Muscle of leg (tissue), 11 donors: Measurements from ENCODE around the gene PTPN21. TPM values are rescaled to one million over a fixed set of nuclear protein-coding genes. Genes with fewer than 3 reads are reported as not detected.

Source experiments
- DNase-seq: peaks from one replicate; pipeline ENCODE4 v3.0.0; 2013
- H3K27ac ChIP-seq: one replicate; pipeline ENCODE4 v1.5.1; 2013; ENCODE audit warnings: mild to moderate bottlenecking, low read length, control low read depth
- H3K27me3 ChIP-seq: one replicate; pipeline ENCODE4 v1.6.1; 2013; ENCODE audit warnings: low read length; ENCODE audit not compliant: control insufficient read depth, insufficient read depth
- H3K36me3 ChIP-seq: one replicate; pipeline ENCODE4 v1.6.1; 2013; ENCODE audit warnings: low read length; ENCODE audit not compliant: control insufficient read depth, insufficient read depth
- H3K4me1 ChIP-seq: one replicate; pipeline ENCODE4 v1.6.1; 2013; ENCODE audit warnings: low read length; ENCODE audit not compliant: control insufficient read depth, insufficient read depth
- H3K4me3 ChIP-seq: one replicate; pipeline ENCODE4 v1.5.1; 2013; ENCODE audit warnings: low read length, control low read depth
- H3K9me3 ChIP-seq: replicated peaks from 2 replicates; pipeline ENCODE4 v1.6.1; 2013; ENCODE audit warnings: low read depth, low read length; ENCODE audit not compliant: control insufficient read depth
- WGBS: methylation state at CpG from one replicate; pipeline ENCODE4 v1.1.5; 2013; ENCODE audit warnings: missing lambda C conversion rate; ENCODE audit not compliant: insufficient coverage; 5-methylcytosine and 5-hydroxymethylcytosine counted together
- polyA plus RNA-seq, 8 donors: library from polyadenylated mRNA; unstranded; fragments of 120-200 nt; gene quantifications; one replicate each; pipeline versions ENCODE4 v1.2.1 to v1.2.3, GENCODE V29; 2013; ENCODE audit warnings: inconsistent platforms in 1 of 8, low replicate concordance in 1 of 8; ENCODE audit not compliant: insufficient read length in 8 of 8, insufficient read depth in 1 of 8
- total RNA-seq: library from RNA; stranded (reverse); fragments of 120-200 nt; gene quantifications from one replicate; pipeline ENCODE4 v1.2.4, GENCODE V29; 2013

PTPN21 gene
- total and polyA plus RNA-seq, 9 donors = 23.9 to 60.2 (median 46.4) TPM

DNA sequence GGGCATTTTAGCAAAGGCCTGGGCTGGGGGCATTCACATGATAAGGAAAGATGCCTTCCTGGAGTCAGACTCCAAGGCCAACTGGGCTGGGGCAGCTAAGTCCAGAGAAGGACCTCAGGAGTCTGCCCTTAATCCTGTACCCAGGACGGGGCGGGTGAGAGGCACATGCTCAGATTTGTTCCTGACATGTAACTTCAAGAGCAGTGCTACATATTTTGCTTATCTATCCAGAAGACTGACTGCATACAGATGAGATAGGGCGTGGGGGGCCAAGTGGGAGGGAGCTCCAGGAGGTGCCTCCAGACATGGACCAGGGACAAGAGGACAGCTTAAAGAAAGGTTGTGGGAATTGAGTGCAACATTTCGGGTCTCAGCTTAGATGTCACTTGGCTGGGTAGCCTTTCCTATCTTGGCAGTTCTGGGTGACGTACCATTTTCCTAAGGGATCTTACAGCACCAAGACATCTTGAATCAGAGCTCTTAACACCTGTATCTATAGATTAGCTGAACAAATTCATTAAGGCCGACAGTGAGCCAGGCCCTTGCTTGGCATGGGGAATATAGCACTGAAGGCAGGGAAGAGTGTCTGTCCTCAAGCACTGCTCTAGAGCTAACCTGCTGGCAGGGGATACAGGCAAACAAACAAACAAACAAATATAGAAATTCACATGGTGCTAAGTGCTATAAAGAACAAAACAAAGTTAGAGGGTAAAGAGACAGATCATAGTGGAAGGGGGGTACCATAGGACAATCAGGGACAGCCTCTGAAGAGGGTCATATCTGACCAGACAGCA, 61.2 kb downstream of the PTPN21 start:
- Histone ChIP-seq H3K36me3 (peaks cover 54% of the 10 kb centered on the region), H3K27me3 (no peaks in the 10 kb centered on the region), H3K9me3 (no peaks in the 10 kb centered on the region), H3K4me3 (no peak overlapping the region), H3K4me1 (no peaks in the 10 kb centered on the region), H3K27ac (no peak overlapping the region)
- 100% methylated on average over 2 of the region's 6 CpGs for WGBS
- no peak for DNase-seq

DNA sequence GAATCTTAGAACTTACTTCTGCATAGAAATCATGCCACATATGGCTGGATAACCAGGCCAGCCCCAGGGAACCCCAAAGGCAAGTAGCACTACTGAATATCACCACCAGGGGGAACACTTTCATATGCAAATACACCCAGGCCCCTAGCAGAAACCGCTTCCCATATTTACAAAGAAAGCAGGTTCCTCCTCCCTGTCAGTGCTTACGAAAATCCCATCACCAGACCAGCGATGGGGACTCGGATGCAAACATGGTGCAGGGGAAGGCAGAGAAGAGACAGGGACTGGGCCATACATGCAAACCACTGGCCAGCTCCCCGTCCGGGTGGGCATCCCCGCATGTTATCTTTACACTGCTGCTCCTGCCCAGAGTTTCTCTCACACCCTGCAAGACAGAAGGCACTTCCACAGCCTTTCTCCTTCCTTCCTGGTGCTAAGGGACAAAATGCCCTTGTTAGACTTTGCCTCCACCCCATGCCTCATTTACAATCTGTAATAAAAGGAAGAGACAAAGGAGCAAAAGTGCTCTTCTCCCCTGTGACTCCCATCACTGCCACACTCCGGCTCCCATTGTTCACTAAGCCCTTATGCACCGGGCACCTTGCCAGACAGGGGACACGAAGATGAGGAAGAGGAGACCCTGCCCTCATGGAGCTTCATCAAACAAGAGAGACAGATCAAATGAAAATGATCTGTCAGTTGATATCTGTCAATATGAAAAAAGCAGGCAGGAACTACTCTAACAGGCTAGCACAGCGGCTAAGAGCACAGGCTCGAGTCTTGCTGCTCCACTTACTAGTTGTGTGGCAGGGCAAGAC, 62.3 kb downstream of the PTPN21 start:
- Histone ChIP-seq H3K36me3 (peaks cover 57% of the 10 kb centered on the region), H3K4me1 (no peaks in the 10 kb centered on the region), H3K9me3 (no peaks in the 10 kb centered on the region), H3K27ac (no peak overlapping the region), H3K27me3 (no peaks in the 10 kb centered on the region), H3K4me3 (no peak overlapping the region)
- peak; percentile 78 for DNase-seq
- 78% methylated on average over 3 of the region's 12 CpGs for WGBS

DNA sequence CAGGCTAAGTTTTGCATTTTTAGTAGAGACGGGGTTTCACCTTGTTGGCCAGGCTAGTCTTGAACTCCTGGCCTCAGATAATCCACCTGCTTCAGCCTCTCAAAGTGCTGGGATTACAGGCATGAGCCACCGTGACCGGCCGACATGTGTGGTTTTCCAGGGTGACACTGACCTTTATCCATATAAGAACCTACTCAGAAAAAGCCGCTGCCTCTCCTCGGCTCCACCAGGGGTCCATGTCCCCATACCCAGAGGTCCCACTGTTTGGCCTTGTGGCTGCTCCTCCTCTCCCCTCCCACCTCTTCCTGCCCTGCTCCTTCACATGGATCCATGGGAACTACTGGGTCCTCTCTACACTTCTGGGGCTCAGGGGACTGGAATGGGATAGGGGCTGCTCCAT, 64.6 kb downstream of the PTPN21 start:
- Histone ChIP-seq H3K4me1 (no peaks in the 10 kb centered on the region), H3K4me3 (no peak overlapping the region), H3K27me3 (no peaks in the 10 kb centered on the region), H3K27ac (no peak overlapping the region), H3K9me3 (no peaks in the 10 kb centered on the region), H3K36me3 (peaks cover 53% of the 10 kb centered on the region)
- no peak for DNase-seq
- WGBS = 96% methylated on average over 6 of the region's 6 CpGs

DNA sequence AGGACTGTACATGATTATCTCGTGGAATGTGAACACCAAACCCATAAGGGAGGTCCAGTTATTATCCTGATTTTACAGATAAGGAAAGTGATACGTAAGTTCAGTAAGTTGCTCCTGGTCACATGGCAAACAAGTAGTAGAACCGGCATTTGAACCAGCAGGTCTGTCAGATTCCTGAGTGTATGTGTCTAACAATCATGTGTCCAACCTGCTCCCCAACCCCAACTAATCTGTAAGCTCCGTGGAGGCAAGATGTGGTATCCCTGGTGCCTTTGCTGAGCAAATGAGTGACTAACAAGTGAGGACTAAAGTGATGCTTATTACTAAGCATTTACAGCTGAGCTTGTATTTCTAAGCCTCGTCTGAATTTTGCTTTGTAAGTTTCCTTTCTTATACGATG, 65.9 kb downstream of the PTPN21 start:
- no peak overlapping the region for H3K27ac ChIP-seq
- H3K36me3 ChIP-seq = peaks cover 53% of the 10 kb centered on the region
- no peak for DNase-seq
- no peaks in the 10 kb centered on the region for H3K27me3 ChIP-seq
- H3K9me3 ChIP-seq = no peaks in the 10 kb centered on the region
- 100% methylated on average over 1 of the region's 6 CpGs for WGBS
- H3K4me1 ChIP-seq = no peaks in the 10 kb centered on the region
- H3K4me3 ChIP-seq = no peak overlapping the region

DNA sequence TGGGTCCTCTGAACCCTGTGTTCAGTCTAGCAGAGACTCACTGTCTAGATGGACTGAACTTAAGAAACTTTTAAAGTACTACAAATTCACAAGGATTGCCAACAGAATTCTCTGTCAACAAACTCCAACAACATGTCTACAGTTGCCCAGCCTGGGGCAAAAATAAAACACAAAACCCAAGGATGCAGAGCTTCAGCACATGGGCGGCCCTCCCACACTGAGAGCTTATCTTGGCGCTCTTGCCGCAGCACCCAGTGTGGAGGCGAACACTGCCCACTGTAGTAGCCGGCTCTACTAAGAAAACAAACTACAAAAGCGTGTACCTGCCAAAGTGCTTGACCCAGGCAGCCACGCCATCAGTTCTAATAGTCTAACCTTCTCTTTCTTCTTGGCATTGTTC, 66.7 kb downstream of the PTPN21 start:
- WGBS = 91% methylated on average over 7 of the region's 7 CpGs
- Histone ChIP-seq H3K4me1 (no peaks in the 10 kb centered on the region), H3K27ac (no peak overlapping the region), H3K4me3 (no peak overlapping the region), H3K27me3 (no peaks in the 10 kb centered on the region), H3K9me3 (no peaks in the 10 kb centered on the region), H3K36me3 (peaks cover 57% of the 10 kb centered on the region)
- DNase-seq = no peak

DNA sequence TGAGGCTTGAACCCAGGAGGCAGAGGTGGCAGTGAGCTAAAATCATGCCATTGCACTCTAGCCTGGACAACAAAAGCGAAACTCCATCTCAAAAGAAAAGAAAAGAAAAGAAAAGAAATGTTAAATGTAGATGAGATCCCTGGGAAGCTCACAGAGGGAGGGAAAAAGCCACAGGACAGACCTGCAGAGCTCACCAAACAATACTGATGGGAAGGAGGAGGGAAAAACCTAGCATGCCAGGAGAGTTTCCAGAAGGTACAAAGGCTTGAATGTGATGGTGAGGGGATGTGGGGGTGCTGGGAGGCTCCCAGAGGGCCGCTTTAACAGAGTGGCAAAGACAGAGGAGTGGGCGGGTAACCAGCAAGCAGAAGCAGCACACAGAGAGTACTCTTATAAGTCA, 72.3 kb downstream of the PTPN21 start:
- WGBS = 100% methylated on average over 3 of the region's 3 CpGs
- DNase-seq = no peak
- no peak overlapping the region for H3K27ac ChIP-seq
- no peak overlapping the region for H3K4me3 ChIP-seq
- no peaks in the 10 kb centered on the region for H3K9me3 ChIP-seq
- no peaks in the 10 kb centered on the region for H3K4me1 ChIP-seq
- peaks cover 69% of the 10 kb centered on the region for H3K36me3 ChIP-seq
- no peaks in the 10 kb centered on the region for H3K27me3 ChIP-seq

DNA sequence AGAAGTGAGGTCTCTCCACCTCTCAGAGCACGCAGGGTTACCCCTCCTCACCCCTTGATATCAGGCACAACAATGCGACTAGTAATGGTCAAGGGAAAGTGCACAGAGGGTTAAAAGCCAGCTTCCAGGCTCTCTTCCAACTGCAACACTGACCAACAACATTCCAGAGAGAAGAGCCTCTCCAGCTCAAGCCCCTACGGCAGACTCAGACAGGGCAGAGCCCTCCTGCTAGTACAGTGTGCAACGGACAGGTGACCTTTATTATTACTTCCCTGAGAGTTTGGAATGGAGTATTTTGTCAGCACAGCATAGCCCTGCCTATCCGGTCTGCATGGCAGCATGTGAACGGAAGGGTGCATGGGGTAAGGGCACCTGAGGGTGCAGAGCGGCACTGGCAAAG, 73.0 kb downstream of the PTPN21 start:
- H3K27me3 ChIP-seq = no peaks in the 10 kb centered on the region
- no peaks in the 10 kb centered on the region for H3K9me3 ChIP-seq
- H3K4me1 ChIP-seq = no peaks in the 10 kb centered on the region
- H3K27ac ChIP-seq = no peak overlapping the region
- DNase-seq = no peak
- 67% methylated on average over 6 of the region's 7 CpGs for WGBS
- no peak overlapping the region for H3K4me3 ChIP-seq
- H3K36me3 ChIP-seq = peaks cover 71% of the 10 kb centered on the region

DNA sequence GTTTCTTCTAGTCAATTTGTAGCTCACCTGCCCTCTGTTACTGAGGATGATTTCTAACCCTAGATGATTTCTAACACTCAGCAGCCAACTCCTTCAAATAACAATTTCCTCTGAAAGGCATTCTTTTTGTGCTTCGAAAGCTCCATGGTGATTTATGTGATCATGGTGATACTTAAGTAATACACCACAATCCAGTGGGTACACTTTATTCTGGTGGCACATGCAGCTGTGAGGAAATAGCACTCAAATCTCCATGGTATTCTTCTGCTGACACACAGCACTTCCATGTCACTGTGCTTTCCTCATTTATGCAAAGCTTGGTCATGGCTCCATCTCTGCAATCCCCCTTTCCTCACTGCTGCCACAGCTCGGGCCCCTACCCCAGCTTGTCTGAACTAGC, 73.7 kb downstream of the PTPN21 start:
- Histone ChIP-seq H3K4me1 (no peaks in the 10 kb centered on the region), H3K36me3 (peaks cover 70% of the 10 kb centered on the region), H3K27me3 (no peaks in the 10 kb centered on the region), H3K4me3 (no peak overlapping the region), H3K27ac (no peak overlapping the region), H3K9me3 (no peaks in the 10 kb centered on the region)
- no peak for DNase-seq
- no CpG with 5 or more reads among the region's 2 CpGs for WGBS

DNA sequence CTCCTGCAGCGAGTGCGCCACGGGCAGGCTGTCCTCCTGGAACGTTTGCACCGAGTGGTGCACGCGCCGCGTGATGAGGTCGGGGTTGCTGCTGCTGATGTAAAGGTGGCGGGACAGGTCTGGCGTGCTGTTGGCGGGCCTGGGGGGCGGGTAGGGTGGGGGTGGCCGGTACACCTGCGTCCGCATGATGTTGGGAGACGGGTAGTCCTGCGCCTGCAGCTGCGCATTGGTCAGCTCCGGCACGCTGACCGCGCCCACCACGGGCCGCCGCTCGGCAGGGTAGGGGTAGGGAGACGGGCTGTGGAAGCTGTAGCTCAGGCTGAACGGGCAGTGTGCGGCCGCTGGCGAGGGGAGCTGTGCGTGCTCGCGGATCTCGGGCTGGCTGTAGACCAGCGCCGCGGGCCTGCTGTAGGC, 75.2 kb downstream of the PTPN21 start:
- no peak overlapping the region for H3K27ac ChIP-seq
- WGBS = 76% methylated on average over 37 of the region's 40 CpGs
- H3K4me1 ChIP-seq = no peaks in the 10 kb centered on the region
- no peak overlapping the region for H3K4me3 ChIP-seq
- no peaks in the 10 kb centered on the region for H3K9me3 ChIP-seq
- no peak for DNase-seq
- H3K36me3 ChIP-seq = peaks cover 68% of the 10 kb centered on the region
- H3K27me3 ChIP-seq = no peaks in the 10 kb centered on the region

DNA sequence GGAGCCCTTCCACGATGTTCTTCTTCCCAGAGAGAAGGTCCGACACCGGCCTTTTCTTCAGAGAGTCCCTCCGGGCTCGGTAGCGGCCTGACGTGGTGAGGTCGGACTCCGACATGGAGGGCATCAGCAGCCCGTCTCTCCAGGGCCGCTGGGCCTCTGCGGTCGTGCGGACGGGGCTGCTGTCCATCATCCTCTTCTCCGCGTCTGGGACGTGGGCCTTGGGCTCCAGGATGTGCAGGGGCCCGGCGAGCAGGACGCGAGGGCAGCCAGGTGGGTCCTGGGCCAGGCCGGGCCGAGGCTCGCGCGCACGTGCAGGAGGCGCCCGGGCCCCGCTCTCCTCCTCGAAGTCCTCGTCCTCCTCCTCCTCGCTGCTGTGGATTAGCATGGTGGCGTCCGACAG, 75.9 kb downstream of the PTPN21 start:
- 96% methylated on average over 36 of the region's 36 CpGs for WGBS
- peaks cover 70% of the 10 kb centered on the region for H3K36me3 ChIP-seq
- no peak overlapping the region for H3K27ac ChIP-seq

More for the DNA sequence above, 75.9 kb downstream of the PTPN21 start:
- Histone ChIP-seq H3K27me3 (no peaks in the 10 kb centered on the region), H3K9me3 (no peaks in the 10 kb centered on the region), H3K4me1 (no peaks in the 10 kb centered on the region), H3K4me3 (no peak overlapping the region)
- no peak for DNase-seq
